ENCODE results near the gene ATP10A.

DNA sequence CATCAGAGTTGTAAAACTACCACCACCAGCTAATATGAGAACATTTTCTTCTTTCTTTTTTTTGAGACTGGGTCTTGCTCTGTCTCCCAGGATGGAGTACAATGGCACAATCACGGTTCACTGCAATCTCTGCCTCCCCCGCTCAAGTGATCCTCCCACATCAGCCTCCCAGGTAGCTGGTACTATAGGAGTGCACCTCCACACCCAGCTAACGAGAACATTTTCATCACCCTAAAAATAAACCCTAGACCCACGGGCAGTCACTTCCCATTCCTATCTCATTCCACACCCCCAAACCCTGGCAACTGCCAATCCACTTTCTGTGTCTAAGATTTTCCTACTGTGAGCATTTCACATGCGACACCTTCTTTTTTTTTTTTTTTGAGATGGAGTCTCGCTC lies 130.9 kb downstream of the ATP10A start:
- TF ChIP-seq GATA1 (IDR thresholded peaks at IDR 0.05; ENCODE audit: low read depth, low read length) (no peak), POLR2A (IDR thresholded peaks at IDR 0.05; ENCODE audit: low read length) (no peak)

All from erythroblast (primary cell).